COLO668 (cell line): ENCODE data around the gene STAT2.
"Not testable (repeated sequence)": the region's sequence is repeated elsewhere in the genome, so short reads cannot be mapped to it uniquely, and the experiment has no call there.

Experiments used
- DNase-seq: peaks from one replicate; lab custom pipeline; 2025; ENCODE audit not compliant: unreplicated experiment; lab: John Stamatoyannopoulos, UW

STAT2 gene

DNA sequence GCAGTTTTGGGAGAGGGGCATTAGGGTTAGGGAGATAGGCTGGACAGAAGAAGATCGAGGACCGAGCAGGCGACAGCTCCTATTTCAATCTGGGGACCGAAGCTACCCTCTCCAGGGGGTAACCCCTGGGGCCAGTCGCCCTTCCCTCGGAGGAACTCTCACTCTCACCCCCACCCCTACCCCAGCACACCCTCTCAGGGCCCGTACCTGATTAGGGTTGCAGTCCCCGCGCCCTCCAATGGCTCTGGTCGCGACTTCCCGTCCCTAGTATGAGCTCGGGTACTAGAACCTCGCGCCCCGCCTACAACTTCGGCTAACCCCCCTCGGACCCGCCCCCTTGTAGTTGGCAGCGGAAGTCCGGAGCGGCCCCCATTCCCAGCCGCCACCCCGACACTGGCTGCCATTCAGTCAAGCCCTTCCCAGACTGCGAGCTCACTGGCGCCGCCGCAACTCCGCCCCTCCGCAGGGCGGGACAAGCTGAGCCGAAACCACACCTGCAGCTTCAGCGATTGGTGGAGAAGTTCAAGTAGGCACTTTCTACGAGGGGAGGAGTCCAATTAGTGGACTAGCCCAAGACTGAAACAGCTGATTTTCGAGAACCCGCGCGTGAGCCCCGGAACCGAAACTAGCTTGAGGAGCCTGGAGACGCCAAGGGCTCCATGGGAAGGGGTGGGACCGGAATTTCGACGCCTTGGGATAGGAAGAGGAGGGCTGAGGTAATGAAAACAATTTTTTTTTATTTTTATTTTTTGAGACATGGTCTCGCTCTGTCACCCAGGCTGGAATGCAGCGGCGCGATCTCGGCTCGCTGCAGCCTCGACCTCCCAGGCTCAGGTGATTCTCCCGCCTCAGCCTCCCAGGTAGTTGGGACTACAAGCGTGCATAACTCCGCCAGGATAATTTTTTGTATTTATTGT lies at the start of gene STAT2:
Gene STAT2 (minus strand): TSS at position 257 of the 917 bp plus-strand sequence. CDS start 3,536 bp downstream, outside the sequence.
- DNase-seq, result peak; percentile 93

DNA sequence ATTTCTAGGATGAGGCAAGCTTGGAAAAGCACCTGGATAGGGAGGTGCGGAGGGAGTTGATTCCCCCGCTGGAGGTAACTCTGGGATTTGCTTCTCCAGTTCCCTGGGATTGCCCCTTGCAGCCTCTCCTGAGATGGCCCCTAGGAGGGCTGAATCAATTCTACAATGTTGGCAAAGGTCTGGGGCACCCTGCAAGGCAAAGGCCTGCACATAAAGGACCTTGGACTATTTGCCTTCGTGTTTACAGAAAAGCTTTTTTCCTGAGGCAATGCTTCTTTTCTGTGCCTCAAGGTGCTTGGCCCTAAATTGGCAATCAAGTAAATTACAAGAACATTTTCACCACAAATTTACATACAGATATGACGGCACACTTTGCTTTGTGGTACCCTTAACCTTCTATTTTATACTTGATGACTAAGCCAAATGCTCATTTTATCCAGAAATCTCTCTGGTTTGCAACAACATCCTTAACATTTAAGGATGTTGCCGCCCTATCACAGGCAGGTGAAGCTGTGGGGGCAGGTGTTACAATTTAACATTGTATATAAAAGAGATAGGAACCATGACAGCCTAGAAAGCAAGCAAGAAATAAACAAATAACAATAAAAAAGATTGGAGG lies 49.0 kb upstream of the STAT2 start:
- DNase-seq, result no peak

DNA sequence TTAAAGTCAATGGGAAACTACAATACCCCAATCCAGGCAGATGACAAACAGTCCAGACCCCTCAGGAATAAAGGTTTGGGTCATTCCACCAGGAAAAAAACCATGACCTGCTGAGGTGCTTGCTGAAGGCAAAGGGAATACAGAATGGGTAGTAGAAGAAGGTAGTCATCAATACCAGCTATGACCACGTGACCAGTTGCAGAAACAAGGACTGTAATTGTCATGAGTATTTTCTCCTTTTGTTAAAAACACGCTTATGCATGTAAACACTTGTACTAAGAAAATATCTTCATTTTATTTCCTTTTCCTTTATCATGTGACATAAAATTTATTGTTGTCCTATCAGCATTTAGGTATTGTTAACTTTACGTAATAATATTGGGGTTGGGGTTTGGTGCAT lies 44.3 kb upstream of the STAT2 start:
- DNase-seq, result not testable (repeated sequence)

DNA sequence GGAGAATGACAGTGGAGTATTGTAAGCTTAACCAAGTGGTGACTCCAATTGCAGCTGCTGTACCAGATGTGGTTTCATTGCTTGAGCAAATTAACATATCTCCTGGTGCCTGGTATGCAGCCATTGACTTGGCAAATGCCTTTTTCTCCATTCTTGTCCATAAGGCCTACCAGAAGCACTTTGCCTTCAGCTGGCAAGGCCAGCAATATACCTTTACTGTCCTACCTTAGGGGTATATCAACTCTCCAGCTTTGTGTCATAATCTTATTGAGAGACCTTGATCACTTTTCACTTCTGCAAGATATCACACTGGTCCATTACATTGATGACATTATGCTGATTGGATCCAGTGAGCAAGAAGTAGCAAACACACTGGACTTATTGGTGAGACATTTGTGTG lies 41.7 kb upstream of the STAT2 start:
- DNase-seq, result not testable (repeated sequence)

DNA sequence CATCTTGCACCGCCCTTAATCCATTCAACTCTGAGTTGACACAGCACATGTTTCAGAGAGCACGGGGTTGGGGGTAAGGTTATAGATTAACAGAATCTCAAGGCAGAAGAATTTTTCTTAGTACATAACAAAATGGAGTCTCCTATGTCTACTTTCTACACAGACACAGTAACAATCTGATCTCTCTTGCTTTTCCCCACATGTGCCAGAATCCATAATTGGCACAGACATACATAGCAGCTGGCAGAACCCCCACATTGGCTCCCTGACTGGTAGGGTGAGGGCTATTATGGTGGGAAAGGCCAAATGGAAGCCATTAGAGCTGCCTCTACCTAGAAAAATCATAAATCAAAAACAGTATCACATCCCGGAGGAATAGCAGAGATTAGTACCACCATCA lies 41.2 kb upstream of the STAT2 start:
- not testable (repeated sequence) for DNase-seq

DNA sequence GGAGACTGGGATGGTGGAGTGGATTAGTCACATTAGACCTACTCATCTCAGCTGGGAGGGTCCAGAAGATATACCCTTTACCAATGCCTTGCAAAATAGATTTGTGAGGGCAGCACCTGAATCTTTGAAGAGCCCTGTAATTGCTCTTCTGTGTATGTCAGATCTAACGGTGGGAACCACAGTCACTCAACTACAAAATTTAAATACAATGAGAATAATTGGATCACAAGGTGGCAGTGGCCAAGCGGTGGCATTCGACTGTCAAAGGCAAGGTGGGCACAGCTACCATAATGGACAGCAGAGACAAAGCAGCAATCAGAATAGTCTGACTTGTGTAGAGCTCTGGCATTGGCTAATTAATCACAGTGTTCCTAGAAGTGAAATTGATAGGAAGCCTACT lies 39.6 kb upstream of the STAT2 start:
- not testable (repeated sequence) for DNase-seq

DNA sequence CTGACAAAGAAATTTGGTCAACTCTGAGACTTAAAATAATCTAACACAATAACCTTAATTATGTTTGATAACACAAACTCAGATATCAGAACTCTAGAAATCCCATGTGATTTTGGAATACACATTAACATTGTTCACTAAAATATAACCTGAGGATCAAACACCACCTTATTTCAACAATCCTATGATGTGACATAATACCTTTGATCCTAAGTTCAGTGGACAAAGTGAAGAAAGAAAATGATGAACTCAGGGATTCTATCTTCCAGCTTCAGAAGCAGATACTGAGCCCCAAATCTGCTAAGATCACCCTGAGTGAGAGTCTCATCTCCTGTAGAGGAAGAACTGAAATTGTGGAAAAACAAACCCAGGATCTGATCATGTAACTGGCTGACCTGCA lies 38.4 kb upstream of the STAT2 start:
- DNase-seq, result no peak

DNA sequence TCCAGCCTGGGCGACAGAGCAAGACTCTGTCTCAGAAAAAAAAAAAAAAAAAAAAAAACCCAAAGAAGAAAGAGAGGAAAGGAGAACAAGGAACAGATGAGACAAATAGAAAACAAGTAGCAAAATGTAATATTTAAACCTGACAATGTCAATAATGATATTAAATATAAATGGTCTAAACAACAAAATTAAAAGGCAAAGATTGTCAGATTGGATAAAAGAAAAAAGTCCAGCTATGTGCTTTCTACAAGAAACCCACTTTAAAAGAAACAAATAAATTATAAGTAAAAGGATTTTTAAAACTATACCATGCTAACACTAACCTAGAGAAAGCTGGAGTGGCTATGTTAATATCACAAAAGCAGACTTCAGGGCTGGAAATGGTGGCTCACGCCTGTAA lies 32.4 kb upstream of the STAT2 start:
- DNase-seq, result no peak

DNA sequence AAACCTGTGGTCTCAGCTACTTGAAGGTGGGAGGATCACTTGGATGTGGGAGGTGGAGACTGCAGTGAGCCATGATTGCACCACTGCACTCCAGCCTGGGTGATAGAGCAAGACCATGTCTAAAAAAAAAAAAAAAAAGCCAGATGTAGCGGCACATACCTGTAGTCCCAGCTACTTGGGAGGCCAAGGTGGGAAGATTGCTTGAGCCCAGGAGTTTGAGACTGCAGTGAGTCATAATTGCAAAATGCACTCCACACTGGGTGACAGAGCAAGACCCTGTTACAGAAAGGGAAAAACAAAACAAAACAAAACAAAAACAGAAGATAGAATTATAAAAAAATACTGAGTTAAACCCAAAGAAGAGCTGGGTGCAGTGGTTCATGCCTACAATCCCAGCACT lies 31.8 kb upstream of the STAT2 start:
- DNase-seq, result no peak

DNA sequence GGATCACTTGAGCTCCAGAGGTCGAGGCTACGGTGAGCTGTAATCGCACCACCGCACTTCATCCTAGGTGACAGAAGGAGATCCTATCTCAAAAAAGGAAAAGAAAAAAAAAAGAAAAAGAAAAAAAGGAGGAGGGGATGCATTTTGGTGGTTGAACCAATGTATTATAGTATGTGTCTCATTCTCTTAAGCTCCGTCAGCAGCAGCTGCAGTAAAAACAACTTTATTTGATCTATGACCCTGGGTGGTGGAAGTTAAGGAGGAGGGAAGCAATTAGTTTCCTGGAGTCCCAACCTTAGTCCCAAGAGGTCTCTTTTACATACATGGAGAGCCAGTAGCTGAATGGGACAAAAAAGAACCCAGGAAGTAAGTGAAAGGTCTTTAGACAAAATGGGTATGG lies 29.5 kb upstream of the STAT2 start:
- no peak for DNase-seq

DNA sequence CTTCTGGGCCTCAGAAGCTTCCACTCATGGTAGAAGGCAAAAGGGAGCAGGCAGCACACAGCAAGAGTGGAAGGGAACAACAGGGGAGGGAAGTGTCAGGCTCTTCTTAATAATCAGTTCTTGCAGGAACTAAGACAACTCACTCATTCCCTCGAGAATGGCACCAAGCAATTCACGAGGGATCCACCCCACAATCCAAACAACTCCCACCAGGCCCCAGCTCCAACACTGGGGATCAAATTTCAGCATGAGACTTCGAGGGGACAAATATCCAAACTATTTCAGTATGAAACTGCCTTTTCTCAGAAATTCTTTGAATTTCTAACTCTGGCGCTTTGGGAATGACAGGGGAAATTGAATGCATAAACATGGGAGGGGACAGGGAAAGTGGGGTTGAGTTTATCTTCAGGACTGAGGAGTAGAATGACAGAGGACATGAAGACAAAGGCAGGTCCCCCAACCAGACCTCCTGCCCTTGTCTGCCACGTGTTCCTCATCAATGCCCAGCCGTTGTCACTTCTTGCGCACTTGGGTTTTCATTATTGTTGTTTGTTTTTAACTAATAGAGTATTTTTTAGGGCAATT lies 27.3 kb upstream of the STAT2 start:
- no peak for DNase-seq

DNA sequence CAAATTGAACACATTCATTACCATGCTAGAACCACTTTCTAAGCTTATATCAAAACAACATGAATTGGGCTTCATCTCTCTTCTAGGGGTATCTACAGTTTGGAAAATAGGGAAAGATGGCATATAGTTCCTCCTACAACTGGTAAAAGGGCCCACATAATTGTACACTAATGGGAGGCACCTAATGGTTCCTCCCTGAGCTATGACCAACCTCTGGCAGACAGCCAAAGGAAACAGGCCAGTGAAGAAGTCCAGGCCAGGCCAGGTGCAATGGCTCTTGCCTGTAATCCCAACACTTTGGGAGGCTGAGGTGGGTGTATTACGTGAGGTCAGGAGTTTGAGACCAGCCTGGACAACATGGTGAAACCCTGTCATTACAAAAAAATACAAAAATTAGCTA lies 26.0 kb upstream of the STAT2 start:
- peak; percentile 53 for DNase-seq

DNA sequence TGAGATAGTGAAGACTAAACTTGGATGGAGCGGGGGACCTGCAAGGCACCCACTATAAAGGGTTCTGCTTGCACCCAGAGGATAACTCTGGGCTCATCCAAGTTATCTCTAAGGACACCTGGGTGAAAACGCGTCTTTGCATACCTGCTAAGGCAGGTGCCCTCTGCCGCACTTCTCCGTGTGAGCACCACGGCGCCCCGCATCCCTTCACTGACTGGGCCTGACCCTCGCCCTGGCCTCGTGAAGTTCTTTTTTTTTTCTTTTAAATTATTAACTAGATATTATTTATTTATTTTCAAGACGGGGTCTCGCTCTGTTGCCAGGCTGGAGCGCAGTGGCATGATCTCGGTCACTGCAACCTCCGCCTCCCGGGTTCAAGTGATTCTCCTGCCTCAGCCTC lies 22.7 kb upstream of the STAT2 start:
- no peak for DNase-seq

DNA sequence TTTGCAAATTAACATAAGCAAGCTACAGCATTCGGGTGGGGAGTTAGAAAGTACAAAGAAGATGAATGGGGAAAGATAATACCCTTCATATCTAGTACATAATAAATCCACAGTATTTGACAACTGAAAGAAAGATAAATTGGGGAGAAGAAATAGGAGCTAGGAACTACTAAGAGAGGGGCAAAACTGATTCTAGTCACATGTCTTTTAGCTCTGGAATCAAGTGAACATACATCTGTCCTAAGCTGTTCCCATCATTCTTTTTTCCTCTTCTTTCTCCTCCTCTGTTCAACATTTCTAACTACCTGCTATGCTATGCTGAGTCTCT lies 18.0 kb upstream of the STAT2 start:
- DNase-seq, result no peak

DNA sequence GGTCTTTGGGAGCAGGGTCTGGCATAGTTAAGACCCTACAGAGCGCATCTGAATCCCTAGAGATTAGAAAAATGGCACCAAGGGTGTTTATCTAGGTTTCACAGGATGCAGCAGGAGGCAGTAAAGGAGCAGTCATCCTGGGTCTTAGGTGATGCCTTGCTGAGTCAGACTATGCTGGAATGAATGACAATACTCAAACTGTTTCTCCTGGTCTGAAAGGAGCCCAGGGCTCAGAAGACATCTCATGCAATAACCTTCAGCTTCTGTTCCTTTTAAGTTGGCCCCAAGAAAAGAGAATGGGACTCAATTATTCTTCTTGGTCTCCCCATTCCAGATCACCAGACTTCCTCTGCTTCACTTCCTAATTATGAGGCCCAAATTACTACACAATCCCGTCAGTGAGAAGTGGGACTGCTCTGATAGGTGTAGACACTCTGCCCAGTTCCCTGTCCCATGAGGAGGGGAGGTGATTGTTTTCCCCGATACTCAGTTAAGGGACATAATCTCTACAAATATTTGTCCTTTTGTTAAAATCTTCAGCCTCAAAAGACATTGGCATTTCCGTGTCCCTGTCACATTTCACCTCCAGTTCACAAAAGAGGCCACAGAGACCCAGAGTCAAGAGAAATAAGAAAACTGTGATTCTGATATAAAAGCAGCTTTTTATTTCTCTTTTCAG lies 17.5 kb upstream of the STAT2 start:
- DNase-seq, result no peak

DNA sequence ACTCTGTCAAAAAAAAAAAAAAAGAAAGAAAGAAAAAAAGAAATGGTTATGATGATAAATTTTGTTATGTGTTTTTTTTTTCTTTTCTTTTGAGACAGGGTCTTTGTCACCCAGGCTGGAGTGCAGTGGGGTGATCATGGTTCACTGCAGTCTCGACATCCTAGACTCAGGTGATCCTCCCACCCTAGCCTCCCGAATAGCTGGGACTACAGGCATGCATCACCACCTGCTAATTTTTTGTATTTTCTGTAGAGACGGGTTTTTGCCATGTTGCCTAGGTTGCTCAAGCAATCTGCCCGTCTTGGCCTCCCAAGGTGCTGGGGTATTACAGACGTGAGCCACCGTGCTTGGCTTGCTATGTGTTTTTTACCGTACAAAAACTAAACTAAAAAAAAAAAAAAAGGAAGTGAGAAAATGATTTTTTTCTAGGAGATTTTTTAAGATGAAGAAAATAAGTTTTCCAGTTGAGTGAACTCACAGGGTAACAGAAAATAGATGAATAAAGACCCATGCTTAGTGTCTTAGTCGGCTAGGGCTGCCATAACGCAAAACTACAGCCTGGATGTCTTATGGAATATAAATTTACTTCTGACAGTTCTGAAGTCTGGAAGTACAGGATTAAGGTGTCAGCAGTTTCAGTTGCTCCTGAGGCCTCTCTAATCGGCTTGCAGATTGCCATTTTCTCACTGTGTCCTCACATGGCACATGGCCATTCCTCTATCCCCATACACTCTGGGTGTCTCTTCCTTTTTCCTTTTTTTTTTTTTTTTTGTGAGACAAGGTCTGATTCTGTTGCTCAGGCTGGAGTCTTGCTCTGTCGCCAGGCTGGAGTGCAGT lies 15.9 kb upstream of the STAT2 start:
- no peak for DNase-seq

DNA sequence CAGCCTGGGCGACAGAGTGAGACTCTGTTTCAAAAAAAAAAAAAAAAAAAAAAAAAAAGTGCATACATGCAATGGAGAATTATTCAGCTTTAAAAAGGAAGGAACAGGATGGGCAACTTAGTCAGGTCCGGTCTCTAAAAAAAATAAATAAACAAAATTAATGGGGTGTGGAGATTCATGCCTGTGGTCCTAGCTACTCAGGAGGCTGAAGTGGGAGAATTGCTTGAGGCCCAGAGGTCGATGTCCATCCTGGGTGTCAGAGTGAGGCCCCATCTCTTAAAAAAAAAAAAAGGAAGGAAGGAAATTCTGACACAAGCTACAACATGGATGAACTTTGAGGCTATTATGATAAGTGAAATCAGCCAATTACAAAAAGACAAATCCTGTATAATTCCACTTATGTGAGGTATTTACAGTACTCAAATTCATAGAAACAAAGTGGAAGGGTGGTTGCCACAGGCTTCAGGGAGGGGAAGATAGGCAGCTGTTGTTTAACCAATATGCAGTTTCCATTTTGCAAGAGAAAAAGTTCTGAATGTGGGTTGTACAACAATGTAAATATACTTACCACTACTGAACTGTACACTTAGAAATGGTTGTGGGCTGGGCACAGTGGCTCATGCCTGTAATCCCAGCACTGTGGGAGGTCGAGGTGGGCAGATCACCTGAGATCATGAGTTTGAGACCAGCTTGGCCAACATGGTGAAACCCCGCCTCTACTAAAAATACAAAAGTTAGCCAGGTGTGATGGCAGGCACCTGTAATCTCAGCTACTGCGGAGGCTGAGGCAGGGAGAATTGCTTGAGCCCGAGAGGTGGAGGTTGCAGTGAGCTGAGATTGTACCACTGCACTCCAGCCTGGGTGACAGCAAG lies 15.1 kb upstream of the STAT2 start:
- no peak for DNase-seq

DNA sequence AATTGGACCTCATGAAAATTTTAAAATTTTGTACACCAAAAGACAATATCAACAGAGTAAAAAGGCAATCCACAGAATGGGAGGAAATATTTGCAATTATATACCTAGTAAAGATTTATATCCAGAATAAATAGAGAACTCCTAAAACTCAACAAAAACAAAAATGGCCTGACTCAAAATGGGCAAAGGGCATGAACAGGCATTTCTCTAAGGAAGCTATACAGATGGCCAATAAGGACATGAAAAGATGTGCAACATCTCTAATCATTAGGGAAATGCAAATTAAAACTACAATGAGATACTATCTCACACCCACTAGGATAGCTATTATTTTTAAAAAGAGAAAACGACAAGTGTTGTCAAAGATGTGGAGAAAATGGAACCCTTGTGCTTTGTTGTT lies 13.6 kb upstream of the STAT2 start:
- DNase-seq, result no peak

DNA sequence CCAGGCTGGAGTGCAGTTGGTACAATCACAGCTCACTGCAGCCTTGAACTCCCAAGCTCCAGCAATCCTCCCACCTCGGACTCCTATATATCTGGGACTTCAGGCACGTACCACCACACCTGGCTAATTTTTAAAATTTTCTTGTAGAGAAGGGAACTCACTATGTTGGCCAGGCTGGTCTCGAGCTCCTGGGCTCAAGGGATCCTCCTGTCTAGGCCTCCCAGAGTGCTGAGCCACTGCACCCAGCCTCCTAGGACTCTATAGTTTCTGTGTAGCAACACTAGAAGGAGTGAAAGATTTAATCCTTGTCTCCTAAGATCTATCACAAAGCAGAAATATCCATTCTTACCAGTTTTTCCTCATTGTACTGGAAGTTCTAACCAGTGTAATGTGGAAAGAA lies 7.0 kb upstream of the STAT2 start:
- no peak for DNase-seq
